ENCODE results near the gene ATP5IF1.

DNA sequence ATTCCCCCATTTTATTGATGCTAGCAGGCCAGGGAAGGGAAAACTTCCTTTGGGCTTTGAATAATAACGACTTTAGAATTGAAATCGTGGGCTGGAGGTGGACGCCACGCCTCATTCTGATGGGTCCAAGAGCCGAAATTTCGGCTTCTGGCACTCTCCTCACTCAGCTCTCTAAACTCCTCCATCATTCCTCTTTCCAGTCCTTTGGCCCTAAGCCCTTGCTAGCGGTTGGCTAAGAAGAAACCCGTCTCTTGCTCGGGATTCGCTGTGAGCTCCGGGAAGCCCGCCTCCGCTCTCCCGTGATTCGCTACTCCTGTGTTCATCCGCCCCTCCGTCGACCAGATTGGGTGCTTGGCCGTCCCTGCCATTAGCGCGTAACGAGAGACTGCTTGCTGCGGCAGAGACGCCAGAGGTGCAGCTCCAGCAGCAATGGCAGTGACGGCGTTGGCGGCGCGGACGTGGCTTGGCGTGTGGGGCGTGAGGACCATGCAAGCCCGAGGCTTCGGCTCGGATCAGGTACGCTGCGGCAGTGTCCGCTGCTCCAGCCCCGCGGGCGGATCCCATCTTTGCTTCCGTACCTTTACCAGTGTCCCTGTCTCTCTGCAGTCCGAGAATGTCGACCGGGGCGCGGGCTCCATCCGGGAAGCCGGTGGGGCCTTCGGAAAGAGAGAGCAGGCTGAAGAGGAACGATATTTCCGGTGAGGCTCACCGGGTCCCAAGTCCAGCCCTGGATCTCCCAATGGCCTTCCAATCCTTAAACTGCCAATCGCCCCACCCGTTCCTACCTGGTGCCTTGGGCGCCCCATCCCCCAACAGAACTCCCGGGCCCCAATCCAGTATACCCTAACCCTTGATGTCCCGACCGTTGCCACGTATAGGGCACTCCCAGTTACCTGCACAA is at the start of gene ATP5IF1:
- TF ChIP-seq POLR2AphosphoS5 (IDR thresholded peaks at IDR 0.05) (peak; percentile 98 to 99 (median 98)), POLR2A (IDR thresholded peaks at IDR 0.05) (peak; percentile 95), EP300 (IDR thresholded peaks at IDR 0.05; ENCODE audit: low read depth) (no peak)
- TF ChIP-seq, protein P1, sequence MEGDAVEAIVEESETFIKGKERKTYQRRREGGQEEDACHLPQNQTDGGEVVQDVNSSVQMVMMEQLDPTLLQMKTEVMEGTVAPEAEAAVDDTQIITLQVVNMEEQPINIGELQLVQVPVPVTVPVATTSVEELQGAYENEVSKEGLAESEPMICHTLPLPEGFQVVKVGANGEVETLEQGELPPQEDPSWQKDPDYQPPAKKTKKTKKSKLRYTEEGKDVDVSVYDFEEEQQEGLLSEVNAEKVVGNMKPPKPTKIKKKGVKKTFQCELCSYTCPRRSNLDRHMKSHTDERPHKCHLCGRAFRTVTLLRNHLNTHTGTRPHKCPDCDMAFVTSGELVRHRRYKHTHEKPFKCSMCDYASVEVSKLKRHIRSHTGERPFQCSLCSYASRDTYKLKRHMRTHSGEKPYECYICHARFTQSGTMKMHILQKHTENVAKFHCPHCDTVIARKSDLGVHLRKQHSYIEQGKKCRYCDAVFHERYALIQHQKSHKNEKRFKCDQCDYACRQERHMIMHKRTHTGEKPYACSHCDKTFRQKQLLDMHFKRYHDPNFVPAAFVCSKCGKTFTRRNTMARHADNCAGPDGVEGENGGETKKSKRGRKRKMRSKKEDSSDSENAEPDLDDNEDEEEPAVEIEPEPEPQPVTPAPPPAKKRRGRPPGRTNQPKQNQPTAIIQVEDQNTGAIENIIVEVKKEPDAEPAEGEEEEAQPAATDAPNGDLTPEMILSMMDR (IDR thresholded peaks at IDR 0.05), result no peak

All from transverse colon (tissue), 4 donors.